ENCODE data around the gene CLK2. TPM values are rescaled to one million over a fixed set of nuclear protein-coding genes. Genes with fewer than 3 reads are reported as not detected.
"Not testable (repeated sequence)": the region's sequence is repeated elsewhere in the genome, so short reads cannot be mapped to it uniquely, and the experiment has no call there.

Gene CLK2
- total and polyA plus RNA-seq, 10 donors: 38.6 to 89.9 (median 74.6) TPM

DNA sequence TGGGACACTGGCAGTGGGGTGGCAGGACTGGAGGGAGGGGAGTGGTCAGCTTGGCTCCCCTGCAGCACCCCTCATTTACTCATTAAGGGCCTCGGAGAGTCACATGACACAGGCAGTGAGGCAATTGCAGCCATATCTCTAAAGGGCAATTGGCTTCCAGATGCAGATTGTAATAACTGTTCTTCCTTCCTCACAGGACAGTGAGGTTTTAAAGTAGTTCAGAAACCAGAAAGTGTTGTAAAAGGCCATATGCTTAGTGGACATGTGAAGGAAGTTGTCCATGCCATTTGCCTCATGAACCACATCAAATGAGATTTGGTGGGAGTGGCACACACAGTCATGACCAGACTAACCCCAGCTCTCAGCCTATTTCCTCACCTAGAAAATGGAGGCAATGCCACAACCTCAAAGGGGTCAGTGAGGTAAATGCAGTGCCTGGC is 53.7 kb downstream of the CLK2 start:
- DNase-seq: no peak
- peaks cover 0 to 68% (median 28%) of the 10 kb centered on the region in 6 donors for H3K4me1 ChIP-seq
- H3K36me3 ChIP-seq: peaks cover 0 to 21% (median 0%) of the 10 kb centered on the region in 6 donors
- no peaks in the 10 kb centered on the region for H3K9me3 ChIP-seq
- intact Hi-C loops (cut with DNase I; ENCODE audit: low total_unique reads): loop anchor here (10.0 kb wide), 1 partner anchor 45 kb away; the partner anchor contains the start of genes KRTCAP2 and TRIM46
- H3K27ac ChIP-seq: peak overlapping the region in 7 of 8 donors; percentile 18 to 82 (median 70)
- 4 to 32% (median 11%) methylated on average over 1 of the region's 1 CpG for WGBS, 5 donors
- H3K4me3 ChIP-seq: peak overlapping the region in 1 of 8 donors; percentile 33
- H3K27me3 ChIP-seq (replicated peaks in 1 of 7): no peaks in the 10 kb centered on the region
- TF ChIP-seq, protein P1, sequence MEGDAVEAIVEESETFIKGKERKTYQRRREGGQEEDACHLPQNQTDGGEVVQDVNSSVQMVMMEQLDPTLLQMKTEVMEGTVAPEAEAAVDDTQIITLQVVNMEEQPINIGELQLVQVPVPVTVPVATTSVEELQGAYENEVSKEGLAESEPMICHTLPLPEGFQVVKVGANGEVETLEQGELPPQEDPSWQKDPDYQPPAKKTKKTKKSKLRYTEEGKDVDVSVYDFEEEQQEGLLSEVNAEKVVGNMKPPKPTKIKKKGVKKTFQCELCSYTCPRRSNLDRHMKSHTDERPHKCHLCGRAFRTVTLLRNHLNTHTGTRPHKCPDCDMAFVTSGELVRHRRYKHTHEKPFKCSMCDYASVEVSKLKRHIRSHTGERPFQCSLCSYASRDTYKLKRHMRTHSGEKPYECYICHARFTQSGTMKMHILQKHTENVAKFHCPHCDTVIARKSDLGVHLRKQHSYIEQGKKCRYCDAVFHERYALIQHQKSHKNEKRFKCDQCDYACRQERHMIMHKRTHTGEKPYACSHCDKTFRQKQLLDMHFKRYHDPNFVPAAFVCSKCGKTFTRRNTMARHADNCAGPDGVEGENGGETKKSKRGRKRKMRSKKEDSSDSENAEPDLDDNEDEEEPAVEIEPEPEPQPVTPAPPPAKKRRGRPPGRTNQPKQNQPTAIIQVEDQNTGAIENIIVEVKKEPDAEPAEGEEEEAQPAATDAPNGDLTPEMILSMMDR (IDR thresholded peaks at IDR 0.05 in 8 of 11, conservative IDR thresholded peaks at IDR 0.05 in 3 of 11): no peak
- TF ChIP-seq POLR2AphosphoS5 (IDR thresholded peaks at IDR 0.05) (no peak), POLR2A (IDR thresholded peaks at IDR 0.05) (no peak)

DNA sequence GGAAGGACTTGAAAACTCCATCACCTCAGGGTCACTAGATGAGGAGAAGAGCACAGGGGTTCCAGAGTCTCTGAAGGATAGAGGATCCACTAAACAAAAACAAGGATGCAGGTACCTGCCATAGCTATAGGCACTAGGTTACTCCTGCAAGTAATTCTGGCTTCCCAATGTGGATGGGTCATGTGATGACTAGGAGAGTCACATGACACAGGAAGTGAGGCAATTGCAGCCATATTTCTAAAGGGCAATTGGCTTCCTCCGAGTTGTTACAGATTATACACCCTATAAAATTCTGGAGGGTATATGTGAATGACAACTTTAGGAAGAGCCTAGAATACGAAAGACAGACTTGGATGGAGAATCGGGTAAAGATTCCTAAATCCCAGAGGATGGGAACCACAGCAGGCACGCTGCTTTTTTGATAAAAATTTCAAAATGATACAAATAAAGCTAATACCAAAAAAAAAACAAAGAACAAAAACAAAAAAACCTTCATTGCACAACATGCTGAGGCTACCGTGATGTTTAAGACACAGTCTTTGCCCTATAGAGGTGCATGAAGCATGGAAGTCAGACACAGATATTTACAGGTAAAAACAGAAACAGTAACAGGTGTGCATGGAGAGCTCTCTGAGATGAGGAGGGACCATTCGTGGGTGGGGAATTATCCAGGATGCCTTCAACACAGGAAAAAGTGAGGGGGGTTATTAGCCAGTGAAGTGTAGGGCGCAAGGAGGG is 54.3 kb downstream of the CLK2 start:
- DNase-seq: no peak
- intact Hi-C loops (cut with DNase I; ENCODE audit: low total_unique reads): no loop called here
- Histone ChIP-seq H3K27ac (peak overlapping the region in 7 of 8 donors; percentile 18 to 82 (median 70)), H3K4me3 (peak overlapping the region in 1 of 8 donors; percentile 33), H3K4me1 (peaks cover 0 to 62% (median 22%) of the 10 kb centered on the region in 6 donors), H3K36me3 (peaks cover 0 to 23% (median 0%) of the 10 kb centered on the region in 6 donors), H3K9me3 (no peaks in the 10 kb centered on the region), H3K27me3 (replicated peaks in 1 of 7) (no peaks in the 10 kb centered on the region)
- TF ChIP-seq POLR2A (IDR thresholded peaks at IDR 0.05) (no peak), POLR2AphosphoS5 (IDR thresholded peaks at IDR 0.05) (no peak)
- TF ChIP-seq, protein P1 (IDR thresholded peaks at IDR 0.05 in 8 of 11, conservative IDR thresholded peaks at IDR 0.05 in 3 of 11): no peak
- 39 to 49% (median 47%) methylated on average over 7 of the region's 7 CpGs for WGBS, 5 donors

DNA sequence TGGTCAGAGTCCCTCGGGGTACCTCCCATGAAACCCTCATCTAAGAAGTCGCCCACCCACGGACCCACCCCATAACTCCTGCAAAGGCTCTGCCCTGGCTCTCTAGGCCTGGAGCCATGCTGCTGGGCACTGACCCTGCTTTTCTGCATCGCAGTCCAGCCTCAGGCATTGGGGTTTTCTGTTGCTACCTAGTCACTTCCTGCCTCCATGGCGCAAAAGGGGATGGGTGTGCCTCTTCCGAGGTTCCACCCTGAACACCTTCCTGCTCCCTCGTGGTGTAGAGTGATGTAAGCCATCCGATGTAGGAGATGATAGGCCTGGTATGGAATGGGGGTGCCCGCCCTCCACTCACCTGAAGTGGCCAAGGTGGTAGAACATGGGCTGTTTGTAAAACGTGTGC is 58.6 kb downstream of the CLK2 start:
- 57 to 85% (median 69%) methylated on average over 3 to 9 of the region's 10 CpGs for WGBS, 5 donors
- H3K4me1 ChIP-seq: peaks cover under 1 to 44% (median 14%) of the 10 kb centered on the region in 6 donors
- peak overlapping the region in 5 of 8 donors; percentile 22 to 70 (median 45) for H3K27ac ChIP-seq
- H3K27me3 ChIP-seq (replicated peaks in 1 of 7); DNase-seq; H3K4me3 ChIP-seq; intact Hi-C loops (cut with DNase I; ENCODE audit: low total_unique reads); H3K9me3 ChIP-seq: not testable (repeated sequence)
- peaks cover 0 to 50% (median 0%) of the 10 kb centered on the region in 6 donors for H3K36me3 ChIP-seq

Other genes with a start within 250 kb of the CLK2 start
- 1 to 10 TPM in 2 of 7 donors, under 1 TPM in 4, not detected in 1; 0.54 to 4.1 (median 0.71) TPM for gene DCST2, start 239.7 kb downstream of the CLK2 start, total RNA-seq
- gene DCST2, start 239.7 kb downstream of the CLK2 start, polyA plus RNA-seq: 1 to 10 TPM; 1.0 to 2.1 (median 1.7) TPM
- not detected for gene DCST1, start 239.7 kb downstream of the CLK2 start, total RNA-seq
- gene DCST1, start 239.7 kb downstream of the CLK2 start, polyA plus RNA-seq: not detected
- gene ADAM15, start 222.2 kb downstream of the CLK2 start, total RNA-seq: 100 to 1,000 TPM in 2 of 7 donors, 10 to 100 TPM in 5; 70.8 to 205 (median 84.6) TPM
- 100 to 1,000 TPM in 2 of 3 donors, 10 to 100 TPM in 1; 76.4 to 313 (median 286) TPM for gene ADAM15, start 222.2 kb downstream of the CLK2 start, polyA plus RNA-seq
- gene EFNA4, start 209.8 kb downstream of the CLK2 start, total RNA-seq: 1 to 10 TPM; 4.6 to 7.7 (median 6.0) TPM
- gene EFNA4, start 209.8 kb downstream of the CLK2 start, polyA plus RNA-seq: 1 to 10 TPM; 7.3 to 9.5 (median 8.7) TPM
- gene EFNA3, start 194.7 kb downstream of the CLK2 start, total RNA-seq: 1 to 10 TPM in 6 of 7 donors, not detected in 1; 1.6 to 4.3 (median 2.4) TPM
- gene EFNA3, start 194.7 kb downstream of the CLK2 start, polyA plus RNA-seq: 1 to 10 TPM; 1.4 to 2.0 (median 1.7) TPM
- 10 to 100 TPM in 5 of 7 donors, 1 to 10 TPM in 2; 8.0 to 19.4 (median 10.3) TPM for gene EFNA1, start 145.6 kb downstream of the CLK2 start, total RNA-seq
- 1 to 10 TPM; 3.7 to 8.0 (median 7.8) TPM for gene EFNA1, start 145.6 kb downstream of the CLK2 start, polyA plus RNA-seq
- 10 to 100 TPM; 28.4 to 41.4 (median 38.2) TPM for gene SLC50A1, start 137.7 kb downstream of the CLK2 start, total RNA-seq
- 10 to 100 TPM; 60.1 to 73.8 (median 72.5) TPM for gene SLC50A1, start 137.7 kb downstream of the CLK2 start, polyA plus RNA-seq
- 10 to 100 TPM; 25.0 to 62.4 (median 49.9) TPM for gene DPM3, start 133.0 kb downstream of the CLK2 start, total RNA-seq
- 100 to 1,000 TPM; 205 to 262 (median 229) TPM for gene DPM3, start 133.0 kb downstream of the CLK2 start, polyA plus RNA-seq
- gene KRTCAP2, start 100.2 kb downstream of the CLK2 start, total RNA-seq: 100 to 1,000 TPM; 113 to 154 (median 136) TPM
- 100 to 1,000 TPM; 193 to 203 (median 200) TPM for gene KRTCAP2, start 100.2 kb downstream of the CLK2 start, polyA plus RNA-seq
- 1 to 10 TPM in 6 of 7 donors, under 1 TPM in 1; 0.83 to 3.6 (median 1.6) TPM for gene TRIM46, start 99.7 kb downstream of the CLK2 start, total RNA-seq
- gene TRIM46, start 99.7 kb downstream of the CLK2 start, polyA plus RNA-seq: under 1 TPM; 0.35 to 0.77 (median 0.46) TPM
- gene THBS3, start 65.6 kb downstream of the CLK2 start, total RNA-seq: 10 to 100 TPM; 14.3 to 22.6 (median 20.5) TPM
- gene THBS3, start 65.6 kb downstream of the CLK2 start, polyA plus RNA-seq: 10 to 100 TPM; 10.2 to 31.2 (median 27.7) TPM
- gene MTX1, start 64.8 kb downstream of the CLK2 start, total RNA-seq: 10 to 100 TPM; 28.2 to 40.9 (median 33.2) TPM
- 10 to 100 TPM; 43.7 to 48.4 (median 44.5) TPM for gene MTX1, start 64.8 kb downstream of the CLK2 start, polyA plus RNA-seq
- gene ENTREP3, start 18.0 kb downstream of the CLK2 start, total RNA-seq: 10 to 100 TPM in 6 of 7 donors, 1 to 10 TPM in 1; 9.9 to 19.3 (median 15.6) TPM
- gene ENTREP3, start 18.0 kb downstream of the CLK2 start, polyA plus RNA-seq: 10 to 100 TPM in 1 of 3 donors, 1 to 10 TPM in 2; 6.5 to 13.2 (median 9.4) TPM
- 10 to 100 TPM; 46.5 to 52.4 (median 49.8) TPM for gene SCAMP3, start 11.1 kb downstream of the CLK2 start, total RNA-seq
- gene SCAMP3, start 11.1 kb downstream of the CLK2 start, polyA plus RNA-seq: 10 to 100 TPM; 51.8 to 59.9 (median 53.2) TPM
- gene HCN3, start 4.0 kb upstream of the CLK2 start, total RNA-seq: 1 to 10 TPM in 6 of 7 donors, under 1 TPM in 1; 0.65 to 3.3 (median 1.9) TPM
- gene HCN3, start 4.0 kb upstream of the CLK2 start, polyA plus RNA-seq: 1 to 10 TPM in 2 of 3 donors, under 1 TPM in 1; 0.89 to 1.6 (median 1.4) TPM
- under 1 TPM in 4 of 7 donors, not detected in 3; 0.22 to 0.74 (median 0.43) TPM for gene PKLR, start 27.9 kb upstream of the CLK2 start, total RNA-seq
- gene PKLR, start 27.9 kb upstream of the CLK2 start, polyA plus RNA-seq: under 1 TPM in 1 of 3 donors, not detected in 2; 0.04 TPM
- 100 to 1,000 TPM in 2 of 7 donors, 10 to 100 TPM in 5; 84.5 to 118 (median 94.5) TPM for gene FDPS, start 35.4 kb upstream of the CLK2 start, total RNA-seq
- gene FDPS, start 35.4 kb upstream of the CLK2 start, polyA plus RNA-seq: 100 to 1,000 TPM; 111 to 134 (median 130) TPM
- gene RUSC1, start 47.4 kb upstream of the CLK2 start, total RNA-seq: 10 to 100 TPM; 11.4 to 21.1 (median 18.0) TPM
- 10 to 100 TPM in 2 of 3 donors, 1 to 10 TPM in 1; 8.5 to 17.3 (median 10.8) TPM for gene RUSC1, start 47.4 kb upstream of the CLK2 start, polyA plus RNA-seq